ENCODE data around the gene NFU1. TPM values are rescaled to one million over a fixed set of nuclear protein-coding genes. Genes with fewer than 3 reads are reported as not detected.

Gene NFU1
- total and polyA plus RNA-seq, 2 experiments from 2014 or later = 38.5 to 74.3 TPM

GRCh38 chr2:69465513-69466456, 28.6 kb upstream of the NFU1 start:
- H2AFZ ChIP-seq = no peak overlapping the region
- H3K9ac ChIP-seq = no peak overlapping the region
- no peak overlapping the region for H3K27ac ChIP-seq
- no peak overlapping the region for H3K4me2 ChIP-seq (ENCODE audit: unreplicated experiment)
- no peaks in the 10 kb centered on the region for H3K36me3 ChIP-seq (ENCODE audit: low read depth)
- TF ChIP-seq EZH2phosphoT487 (IDR thresholded peaks at IDR 0.05; ENCODE audit: insufficient read depth, low read depth) (no peak), EZH2 (IDR thresholded peaks at IDR 0.05; ENCODE audit: insufficient read depth, poor library complexity, severe bottlenecking) (no peak)
- H3K4me3 ChIP-seq = no peak overlapping the region
- 0 out of 2 replicates have a peak, but pooled peaks cover 3% of the 10 kb centered on the region for H3K4me1 ChIP-seq (ENCODE audit: insufficient read depth)
- WGBS, 2 experiments (ENCODE audit: low coverage in 1 of 2, low lambda C conversion rate in 2 of 2, missing lambda C conversion rate in 2 of 2) = 72 to 74% methylated on average over 14 of the region's 14 CpGs
- in situ Hi-C loops (cut with MboI) = no loop called here
- no peaks in the 10 kb centered on the region for H4K20me1 ChIP-seq (ENCODE audit: insufficient read depth)
- no peaks in the 10 kb centered on the region for H3K27me3 ChIP-seq (replicated peaks; ENCODE audit: insufficient read depth)
- peaks cover 4% of the 10 kb centered on the region; the same call in 1 of the 2 replicates for H3K79me2 ChIP-seq (ENCODE audit: insufficient read depth)
- peaks cover 4% of the 10 kb centered on the region; the same call in 1 of the 2 replicates for H3F3A ChIP-seq (ENCODE audit: insufficient read depth)
- H3K9me2 ChIP-seq (ENCODE audit: insufficient read depth) = no peaks in the 10 kb centered on the region
- no peak for DNase-seq
- H3K9me3 ChIP-seq (ENCODE audit: low read depth) = no peaks in the 10 kb centered on the region

- Histone ChIP-seq H3K4me3 (no peak overlapping the region), H4K20me1 (ENCODE audit: insufficient read depth) (no peaks in the 10 kb centered on the region), H3K4me2 (ENCODE audit: unreplicated experiment) (no peak overlapping the region), H3K27me3 (replicated peaks; ENCODE audit: insufficient read depth) (no peaks in the 10 kb centered on the region), H3K9me2 (ENCODE audit: insufficient read depth) (no peaks in the 10 kb centered on the region), H2AFZ (no peak overlapping the region), H3K27ac (peak overlapping the region; percentile 63), H3K4me1 (ENCODE audit: insufficient read depth) (0 out of 2 replicates have a peak, but pooled peaks cover 3% of the 10 kb centered on the region), H3K9ac (peak overlapping the region; percentile 45; the same call in 1 of the 2 replicates), H3K79me2 (ENCODE audit: insufficient read depth) (peaks cover 4% of the 10 kb centered on the region; the same call in 1 of the 2 replicates), H3K9me3 (ENCODE audit: low read depth) (no peaks in the 10 kb centered on the region), H3F3A (ENCODE audit: insufficient read depth) (peaks cover 4% of the 10 kb centered on the region; the same call in 1 of the 2 replicates), H3K36me3 (ENCODE audit: low read depth) (no peaks in the 10 kb centered on the region)
- peak; percentile 90 for DNase-seq
- TF ChIP-seq EZH2phosphoT487 (IDR thresholded peaks at IDR 0.05; ENCODE audit: insufficient read depth, low read depth) = no peak
- no peak for TF ChIP-seq EZH2 (IDR thresholded peaks at IDR 0.05; ENCODE audit: insufficient read depth, poor library complexity, severe bottlenecking)
- WGBS, 2 experiments (ENCODE audit: low coverage in 1 of 2, low lambda C conversion rate in 2 of 2, missing lambda C conversion rate in 2 of 2) = 41 to 58% methylated on average over 3 of the region's 3 CpGs
- in situ Hi-C loops (cut with MboI) = no loop called here
Measured at GRCh38 chr2:69464575-69464974, 27.3 kb upstream of the NFU1 start.

GRCh38 chr2:69462780-69463179, 25.5 kb upstream of the NFU1 start:
- Histone ChIP-seq H3K4me2 (ENCODE audit: unreplicated experiment) (no peak overlapping the region), H3K27me3 (replicated peaks; ENCODE audit: insufficient read depth) (no peaks in the 10 kb centered on the region), H3K27ac (no peak overlapping the region), H2AFZ (no peak overlapping the region), H3K36me3 (ENCODE audit: low read depth) (no peaks in the 10 kb centered on the region), H3K9me2 (ENCODE audit: insufficient read depth) (no peaks in the 10 kb centered on the region), H3K9me3 (ENCODE audit: low read depth) (no peaks in the 10 kb centered on the region), H3K4me1 (ENCODE audit: insufficient read depth) (0 out of 2 replicates have a peak, but pooled peaks cover 3% of the 10 kb centered on the region), H4K20me1 (ENCODE audit: insufficient read depth) (no peaks in the 10 kb centered on the region), H3F3A (ENCODE audit: insufficient read depth) (peaks cover 4% of the 10 kb centered on the region; the same call in 1 of the 2 replicates), H3K79me2 (ENCODE audit: insufficient read depth) (peaks cover 4% of the 10 kb centered on the region; the same call in 1 of the 2 replicates), H3K9ac (no peak overlapping the region), H3K4me3 (no peak overlapping the region)
- TF ChIP-seq EZH2 (IDR thresholded peaks at IDR 0.05; ENCODE audit: insufficient read depth, poor library complexity, severe bottlenecking) (no peak), EZH2phosphoT487 (IDR thresholded peaks at IDR 0.05; ENCODE audit: insufficient read depth, low read depth) (no peak)
- 99% methylated on average over 3 of the region's 3 CpGs for WGBS, 2 experiments (ENCODE audit: low coverage in 1 of 2, low lambda C conversion rate in 2 of 2, missing lambda C conversion rate in 2 of 2)
- DNase-seq = no peak
- in situ Hi-C loops (cut with MboI) = no loop called here

GRCh38 chr2:69461404-69461803, 24.2 kb upstream of the NFU1 start:
- Histone ChIP-seq H3K4me2 (ENCODE audit: unreplicated experiment) (no peak overlapping the region), H3K79me2 (ENCODE audit: insufficient read depth) (peaks cover 4% of the 10 kb centered on the region; the same call in 1 of the 2 replicates), H3K9me2 (ENCODE audit: insufficient read depth) (no peaks in the 10 kb centered on the region), H3K9me3 (ENCODE audit: low read depth) (no peaks in the 10 kb centered on the region), H4K20me1 (ENCODE audit: insufficient read depth) (no peaks in the 10 kb centered on the region), H2AFZ (no peak overlapping the region), H3K9ac (no peak overlapping the region), H3K36me3 (ENCODE audit: low read depth) (no peaks in the 10 kb centered on the region), H3K27ac (no peak overlapping the region), H3F3A (ENCODE audit: insufficient read depth) (no peaks in the 10 kb centered on the region), H3K4me3 (no peak overlapping the region), H3K27me3 (replicated peaks; ENCODE audit: insufficient read depth) (no peaks in the 10 kb centered on the region), H3K4me1 (ENCODE audit: insufficient read depth) (0 out of 2 replicates have a peak, but pooled peaks cover 3% of the 10 kb centered on the region)
- TF ChIP-seq EZH2phosphoT487 (IDR thresholded peaks at IDR 0.05; ENCODE audit: insufficient read depth, low read depth) = no peak
- TF ChIP-seq EZH2 (IDR thresholded peaks at IDR 0.05; ENCODE audit: insufficient read depth, poor library complexity, severe bottlenecking) = no peak
- DNase-seq = no peak
- 94 to 99% methylated on average over 6 of the region's 6 CpGs for WGBS, 2 experiments (ENCODE audit: low coverage in 1 of 2, low lambda C conversion rate in 2 of 2, missing lambda C conversion rate in 2 of 2)
- in situ Hi-C loops (cut with MboI) = no loop called here

Data from GM23248 (cell line).